ENCODE data around the gene MRPL38.
"Not testable (repeated sequence)": the region's sequence is repeated elsewhere in the genome, so short reads cannot be mapped to it uniquely, and the experiment has no call there.

The MRPL38 gene

DNA sequence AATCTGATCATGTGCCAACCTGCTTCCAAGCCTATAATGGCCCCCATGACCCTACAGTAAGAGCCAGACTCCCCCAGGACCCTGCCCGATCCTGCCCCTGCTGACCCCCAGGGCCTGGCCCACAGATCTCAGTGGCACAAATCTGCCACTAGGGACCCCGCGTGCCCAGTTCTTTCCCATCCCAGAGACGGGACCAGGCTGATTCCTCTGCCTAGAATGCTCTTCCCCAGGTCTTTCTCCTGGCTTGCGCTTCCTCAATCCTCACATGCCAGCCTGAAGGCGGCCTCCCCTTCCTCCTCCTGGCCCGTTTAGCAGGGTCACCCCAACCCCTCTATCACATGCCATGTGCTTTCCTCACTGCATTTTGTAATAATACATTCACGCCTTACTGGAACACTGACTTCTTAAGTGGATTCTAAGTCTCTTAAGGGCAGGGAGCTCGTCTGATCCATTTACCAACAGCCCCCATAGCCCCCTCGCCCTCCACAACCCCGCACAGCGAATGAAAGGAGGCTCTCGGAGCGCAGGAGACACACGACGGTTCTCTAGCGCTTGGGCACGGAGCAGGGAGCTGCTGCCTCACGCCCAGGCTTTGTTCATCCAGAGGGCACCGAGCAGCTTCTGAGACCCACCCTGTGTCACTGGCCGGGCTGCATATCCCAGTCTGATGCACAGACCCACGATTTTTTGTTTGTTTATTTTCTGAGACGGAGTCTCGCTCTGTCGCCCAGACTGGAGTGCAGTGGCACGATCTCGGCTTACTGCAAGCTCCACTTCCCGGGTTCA is 9.1 kb downstream of the MRPL38 start:
- no peak for DNase-seq

DNA sequence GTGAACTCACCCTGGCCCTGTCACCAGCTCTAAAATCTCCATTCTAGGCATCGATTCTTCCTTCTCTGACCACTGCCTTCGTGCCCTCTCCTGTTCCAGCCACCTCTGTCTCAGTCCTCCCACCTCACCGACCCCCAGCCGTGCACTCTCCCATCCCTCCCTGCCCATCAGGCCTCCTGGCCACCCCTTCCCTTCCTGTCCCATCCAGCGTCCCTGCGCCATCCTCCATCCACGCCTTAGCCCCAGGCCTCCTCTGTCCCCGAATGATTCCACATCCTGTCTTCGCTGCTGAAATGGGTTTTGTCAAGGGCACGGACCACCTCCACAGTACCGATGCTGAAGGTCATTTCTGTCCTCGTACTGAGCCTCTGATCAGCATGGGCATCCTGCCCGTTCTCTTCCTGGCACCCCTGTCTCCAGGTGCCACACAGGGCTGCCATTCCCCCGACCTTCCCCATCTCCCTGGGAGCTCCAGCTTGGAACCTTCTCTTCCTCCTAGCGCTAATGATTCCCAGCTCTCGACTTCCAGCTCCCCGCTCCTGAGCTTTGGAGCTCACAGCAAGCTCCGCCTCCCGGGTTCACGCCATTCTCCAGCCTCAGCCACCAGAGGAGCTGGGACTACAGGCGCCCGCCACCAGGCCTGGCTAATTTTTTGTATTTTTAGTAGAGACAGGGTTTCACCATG is 10.5 kb downstream of the MRPL38 start:
- no peak for DNase-seq

DNA sequence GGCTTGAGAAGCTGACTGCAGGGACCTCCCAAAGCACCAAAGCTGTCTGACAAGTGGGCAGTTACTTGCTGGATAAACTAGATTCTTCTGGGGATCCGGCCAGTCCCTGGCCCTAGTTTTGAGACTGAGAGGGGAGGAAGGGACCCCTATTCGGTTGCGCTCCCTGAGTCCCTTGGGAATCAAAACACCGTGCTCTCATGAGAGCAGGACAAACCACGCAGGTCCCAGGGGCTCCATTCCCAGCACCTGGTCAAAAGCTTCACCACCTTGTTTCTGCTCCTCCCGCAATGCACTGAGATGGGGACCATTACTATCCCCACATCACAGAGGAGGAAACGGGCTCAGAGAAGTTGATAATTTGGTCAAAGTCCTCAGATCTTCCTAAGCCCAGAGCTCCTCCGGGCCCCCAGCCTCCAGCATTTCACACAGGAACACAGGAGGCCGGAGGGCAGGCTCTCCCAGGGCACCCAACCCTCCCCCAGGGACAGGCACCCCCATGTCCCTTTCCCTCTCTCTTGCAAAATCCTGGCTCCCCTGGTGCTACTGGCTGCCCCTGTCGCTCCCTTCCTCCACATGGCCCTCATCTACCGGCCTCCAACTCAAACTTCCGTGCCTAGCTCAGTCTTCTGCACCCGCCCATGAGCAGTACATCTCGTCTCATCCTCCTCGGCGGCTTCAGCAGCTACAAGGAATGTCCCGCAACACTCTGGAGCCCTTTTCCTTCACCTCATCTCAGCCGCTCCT is 11.2 kb downstream of the MRPL38 start:
- DNase-seq: no peak

DNA sequence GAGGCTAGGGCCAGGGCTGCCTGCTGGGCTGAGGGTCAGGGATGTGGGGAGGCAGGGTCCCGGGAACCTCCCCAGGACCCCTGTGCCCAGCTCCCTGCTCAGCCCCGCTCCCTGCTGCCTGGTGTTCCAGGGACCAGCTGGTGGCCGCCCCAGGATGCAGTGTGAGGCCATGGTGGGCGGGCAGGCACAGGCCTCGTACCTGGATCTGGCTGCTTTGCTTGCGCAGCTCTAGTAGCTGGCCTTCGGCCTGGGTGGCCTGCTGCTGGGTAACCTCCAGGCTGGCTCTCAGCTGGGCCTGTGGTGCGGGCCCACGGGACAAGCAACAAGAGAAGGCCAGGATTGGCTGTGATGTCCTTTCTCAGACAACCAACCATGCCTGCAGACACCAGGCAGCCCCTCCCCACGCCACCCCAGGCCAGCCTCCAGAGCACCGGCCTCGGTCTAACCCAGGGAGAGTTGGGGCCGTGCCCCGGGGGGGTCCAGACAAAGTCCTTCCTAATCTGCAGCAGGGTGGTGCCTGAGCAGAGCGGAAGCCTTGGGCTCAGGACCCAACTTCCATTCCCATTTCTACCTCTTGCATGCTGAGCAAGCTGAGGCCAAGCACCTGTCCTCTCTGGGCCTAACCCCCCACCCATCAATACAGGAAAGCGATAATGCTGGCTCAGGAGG is 12.0 kb downstream of the MRPL38 start:
- DNase-seq: no peak

DNA sequence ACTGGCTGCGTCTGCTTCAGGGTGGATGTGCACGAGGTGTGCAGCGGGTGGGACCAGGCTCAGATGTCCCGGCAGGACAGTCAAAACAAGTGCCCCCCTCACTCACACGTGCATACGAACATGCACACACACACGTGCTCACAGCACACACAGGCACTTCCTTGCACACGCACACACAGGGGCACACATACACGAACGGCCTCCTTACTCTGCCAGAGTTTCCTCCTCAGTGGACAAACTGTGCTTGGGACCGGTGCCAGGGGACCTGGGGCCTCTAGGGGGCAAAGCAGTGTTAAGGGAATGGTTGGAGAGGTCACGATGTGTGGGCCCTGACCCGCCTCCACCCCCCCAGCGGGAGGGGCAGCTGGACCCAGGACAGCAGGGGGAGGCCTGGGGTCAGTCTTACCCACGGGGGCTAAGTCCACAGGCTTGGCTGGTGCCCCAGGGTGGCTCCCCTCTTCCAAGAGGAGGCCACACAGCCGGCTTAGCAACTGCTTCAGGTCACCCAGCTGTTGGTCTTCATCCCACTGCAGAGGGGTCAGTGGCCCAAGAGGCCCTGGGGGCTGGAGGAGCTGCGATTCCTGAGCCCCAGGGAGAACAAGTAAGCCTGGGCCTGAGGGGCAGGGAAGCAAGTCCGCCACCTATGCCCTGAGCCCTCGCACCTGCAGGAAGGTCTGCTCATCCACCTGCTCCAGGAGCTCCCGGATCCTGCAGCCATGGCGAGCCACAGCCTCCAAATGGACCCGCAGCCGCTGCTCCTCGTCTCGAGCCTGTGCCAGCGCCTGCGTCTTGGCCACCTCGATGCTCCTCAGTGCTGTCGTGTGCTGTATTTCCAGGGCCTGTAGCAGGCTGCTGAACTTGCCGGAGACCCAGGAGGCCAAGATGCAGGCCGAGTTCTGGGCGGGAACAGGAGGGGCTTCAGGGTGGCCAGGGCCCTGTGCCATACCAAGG is 12.8 kb downstream of the MRPL38 start:
- DNase-seq: no peak

DNA sequence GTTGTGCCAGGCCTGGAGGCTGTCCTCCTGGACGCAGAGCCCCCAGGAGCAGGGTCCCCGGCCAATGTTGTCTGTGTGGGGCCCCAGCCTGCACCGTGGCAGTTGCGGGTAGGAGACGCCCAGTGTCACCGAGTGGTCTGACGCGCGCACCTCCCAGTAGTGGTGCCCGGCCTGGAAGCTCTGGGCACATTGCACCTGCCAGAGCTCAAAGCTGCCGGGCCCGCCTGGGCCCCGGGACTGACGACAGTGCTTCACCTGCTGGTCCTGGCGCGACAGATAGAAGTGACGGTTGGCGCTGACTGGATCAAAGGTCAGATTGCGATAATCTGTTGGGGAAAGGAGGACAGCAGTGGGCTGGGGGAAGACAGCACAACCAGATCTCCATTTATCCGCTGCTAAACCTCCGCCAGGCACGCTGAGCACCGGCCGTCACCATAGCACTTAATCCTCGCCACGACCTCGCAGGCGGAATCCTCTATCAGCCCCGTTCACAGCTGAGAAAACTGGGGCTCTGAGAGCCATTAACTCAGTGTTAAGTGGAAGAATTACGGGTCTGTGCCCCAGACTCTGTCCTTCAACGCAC is 13.6 kb downstream of the MRPL38 start:
- no peak for DNase-seq

DNA sequence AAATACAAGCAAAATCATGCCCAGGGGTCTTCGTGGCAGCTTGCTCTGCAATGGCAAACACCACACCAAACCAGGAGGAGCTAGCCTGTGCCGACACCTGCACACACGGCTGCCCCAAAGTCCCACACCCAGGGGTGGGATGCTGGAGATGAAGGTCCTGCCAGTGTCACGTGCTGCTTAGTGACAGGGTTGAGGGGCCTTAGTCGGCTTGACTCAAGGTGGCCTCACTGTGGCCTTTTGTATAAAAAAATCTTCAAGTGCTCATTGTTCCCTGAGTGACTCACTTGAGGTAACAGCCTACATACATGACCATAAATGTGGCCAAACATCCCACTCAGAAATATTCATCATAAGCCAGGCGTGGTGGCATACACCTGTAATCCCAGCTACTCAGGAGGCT is 15.2 kb downstream of the MRPL38 start:
- DNase-seq: no peak

DNA sequence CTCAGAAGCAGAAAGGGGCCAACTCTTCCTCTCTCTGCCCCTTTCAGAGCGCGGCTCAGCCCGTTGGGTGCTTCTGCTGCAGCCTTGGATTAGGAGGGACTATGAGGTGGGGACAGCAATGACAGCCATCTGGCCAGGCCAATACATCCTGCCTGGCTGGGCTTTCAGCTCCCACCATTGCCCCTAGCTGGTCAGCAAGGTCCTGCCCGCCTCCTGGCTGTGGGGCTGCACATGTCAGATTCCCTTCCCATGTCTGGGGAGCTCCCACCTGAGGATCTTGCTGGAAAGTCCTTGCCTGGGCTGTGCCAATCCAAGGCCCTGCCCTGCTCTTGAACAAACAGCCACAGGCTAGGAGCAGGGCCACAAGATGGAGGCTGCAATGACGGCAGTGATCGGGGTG is 16.2 kb downstream of the MRPL38 start:
- no peak for DNase-seq

DNA sequence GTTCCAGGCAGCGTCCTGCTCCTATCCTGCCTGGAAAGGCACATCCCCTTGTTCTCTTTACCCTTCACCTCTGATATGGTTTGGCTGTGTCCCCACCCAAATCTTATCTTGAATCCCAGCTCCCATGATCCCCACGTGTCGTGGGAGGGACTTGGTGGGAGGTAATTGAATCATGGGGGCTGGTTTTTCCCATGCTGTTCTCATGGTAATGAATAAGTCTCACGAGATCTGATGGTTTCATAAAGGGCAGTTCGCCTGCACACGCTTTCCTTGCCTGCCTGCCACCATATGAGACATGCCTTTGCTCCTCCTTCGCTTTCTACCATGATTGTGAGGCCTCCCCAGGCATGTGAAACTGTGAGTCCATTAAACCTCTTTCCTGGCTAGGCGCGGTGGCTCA is 18.8 kb downstream of the MRPL38 start:
- not testable (repeated sequence) for DNase-seq

DNA sequence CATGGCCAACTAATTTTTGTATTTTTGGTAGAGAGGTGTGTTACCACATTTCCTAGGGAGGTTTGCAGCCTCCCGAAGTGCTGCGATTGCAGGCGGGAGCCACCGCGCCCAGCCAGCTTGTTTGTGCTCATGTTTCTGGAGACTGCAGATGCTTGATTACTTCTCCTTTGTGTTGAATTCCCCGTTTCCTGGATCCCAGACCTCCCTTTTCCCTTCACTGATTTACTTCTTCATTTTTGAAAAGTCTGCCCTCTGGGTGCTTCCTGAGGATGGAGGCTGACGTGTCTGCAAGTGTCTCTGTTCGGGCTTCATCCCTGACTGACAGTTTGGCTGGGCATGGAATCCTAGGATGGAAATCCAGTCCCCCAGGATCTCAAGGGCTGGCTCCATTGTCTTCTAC is 19.3 kb downstream of the MRPL38 start:
- DNase-seq: no peak

DNA sequence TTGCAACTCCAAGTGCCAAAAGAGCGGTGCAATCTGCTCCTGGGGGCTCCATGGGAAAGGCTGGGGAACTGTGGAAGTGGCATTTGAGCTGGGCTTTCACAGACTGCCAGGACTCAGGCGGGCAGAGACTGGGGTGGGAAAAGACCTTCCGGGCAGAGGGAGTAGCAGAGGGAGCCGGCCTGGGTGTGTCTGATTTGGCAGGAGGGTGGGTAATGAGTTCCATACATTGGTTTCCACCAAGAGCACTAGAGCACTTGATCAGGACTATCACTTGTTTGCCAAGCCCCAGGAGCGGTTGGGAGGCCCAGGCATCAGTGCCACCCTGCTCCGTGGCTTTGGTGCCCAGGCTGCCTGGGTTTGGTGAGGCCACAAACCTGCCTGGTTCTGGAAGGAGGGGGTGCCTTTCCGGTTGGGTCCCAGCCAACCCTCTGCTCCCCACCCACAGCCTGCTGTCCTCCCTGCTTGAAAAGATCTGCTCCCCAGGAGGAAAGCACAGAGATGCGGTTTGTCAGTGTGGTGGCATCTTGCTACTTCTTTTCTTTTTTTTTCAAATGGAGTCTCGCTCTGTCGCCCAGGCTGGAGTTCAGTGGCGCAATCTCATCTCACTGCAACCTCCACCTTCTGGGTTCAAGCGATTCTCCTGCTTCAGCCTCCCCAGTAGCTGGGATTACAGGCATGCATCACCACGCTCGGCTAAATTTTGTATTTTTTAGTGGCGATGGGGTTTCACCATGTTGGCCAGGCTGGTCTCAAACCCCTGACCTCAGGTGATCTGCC is 22.8 kb downstream of the MRPL38 start:
- no peak for DNase-seq

DNA sequence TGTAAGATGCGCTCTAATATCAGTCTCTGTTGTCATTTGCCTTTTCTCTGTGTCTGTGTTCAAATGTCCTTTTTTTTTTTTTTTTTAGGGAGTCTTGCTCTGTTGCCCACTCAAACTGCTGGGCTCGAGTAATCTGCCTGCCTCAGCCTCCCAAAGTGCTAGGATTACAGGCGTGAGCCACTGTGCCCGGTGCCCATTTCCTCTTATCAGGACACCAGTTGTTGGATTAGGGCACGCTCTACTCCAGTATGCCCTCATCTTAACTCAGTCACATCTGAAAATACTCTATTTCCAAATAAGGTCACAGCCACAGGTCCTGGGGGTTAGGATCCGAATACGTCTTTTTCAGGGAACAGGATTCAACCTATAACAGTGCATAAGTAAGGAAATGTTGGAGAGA is 24.4 kb downstream of the MRPL38 start:
- DNase-seq: no peak

DNA sequence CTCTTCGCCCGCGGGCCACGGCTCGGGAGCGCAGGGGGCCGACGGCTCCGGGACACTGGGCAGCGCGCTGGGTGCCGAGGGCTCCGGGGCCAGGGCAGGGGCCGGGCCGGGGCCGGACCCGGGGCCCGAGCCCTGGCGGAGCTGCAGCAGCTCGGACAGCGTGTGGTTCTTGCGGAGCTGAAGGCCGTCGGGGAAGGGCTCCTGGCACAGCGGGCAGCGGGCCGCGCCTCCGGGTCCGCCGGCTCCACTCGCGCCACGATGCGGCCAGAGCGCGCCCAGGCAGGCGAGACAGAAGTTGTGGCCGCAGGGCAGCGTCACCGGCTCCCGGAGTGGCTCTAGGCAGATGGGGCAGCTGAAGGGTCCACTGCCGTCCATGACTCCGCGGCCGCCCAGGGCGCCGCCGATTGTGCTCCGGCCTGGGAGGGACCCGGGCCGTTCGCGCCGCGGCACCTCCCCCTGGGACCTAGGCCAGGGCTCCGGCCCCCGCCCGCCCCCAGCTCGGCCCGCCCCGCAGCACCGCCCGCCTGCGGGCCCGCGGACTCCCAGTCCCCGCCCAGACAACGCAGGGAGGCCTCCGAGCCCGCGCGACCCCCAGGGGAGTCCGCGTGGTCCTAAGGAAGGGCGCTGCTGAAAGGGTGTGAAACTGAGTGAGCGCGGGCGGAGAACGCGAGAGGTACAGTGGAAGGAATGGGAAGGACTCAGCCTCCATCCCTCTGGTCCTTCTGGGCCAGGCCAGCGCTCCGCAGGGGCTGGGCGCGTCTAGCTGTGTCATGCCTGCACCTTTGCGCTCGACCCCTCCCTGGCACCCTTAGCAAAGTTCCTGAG is 26.3 kb downstream of the MRPL38 start, which contains the start of gene TRIM47:
Gene TRIM47, minus strand, starts transcription at position 408 of the 825 bp plus-strand sequence. Its CDS starts 33 bp downstream, at position 375.
- DNase-seq: no peak

DNA sequence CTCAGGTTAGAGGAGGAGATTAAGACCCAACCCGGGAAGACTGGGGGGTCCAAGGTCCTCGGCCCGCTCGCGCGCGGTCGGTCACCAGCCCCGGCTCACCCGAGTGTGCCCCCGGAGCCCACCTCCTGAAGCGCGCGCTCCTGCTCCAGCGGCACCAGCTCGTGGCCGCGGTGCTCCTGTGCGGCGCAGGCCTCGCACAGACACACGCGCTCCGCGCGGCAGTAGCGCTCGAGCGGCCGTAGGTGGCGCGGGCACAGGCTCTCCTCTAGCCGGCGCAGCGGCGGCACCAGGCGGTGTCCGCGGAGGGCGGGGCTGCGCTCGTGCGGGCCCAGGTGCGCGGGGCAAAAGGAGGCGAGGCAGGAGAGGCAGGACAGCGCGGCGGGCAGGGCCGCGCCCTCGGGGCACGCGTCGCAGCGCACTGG is 26.9 kb downstream of the MRPL38 start:
- DNase-seq: no peak

DNA sequence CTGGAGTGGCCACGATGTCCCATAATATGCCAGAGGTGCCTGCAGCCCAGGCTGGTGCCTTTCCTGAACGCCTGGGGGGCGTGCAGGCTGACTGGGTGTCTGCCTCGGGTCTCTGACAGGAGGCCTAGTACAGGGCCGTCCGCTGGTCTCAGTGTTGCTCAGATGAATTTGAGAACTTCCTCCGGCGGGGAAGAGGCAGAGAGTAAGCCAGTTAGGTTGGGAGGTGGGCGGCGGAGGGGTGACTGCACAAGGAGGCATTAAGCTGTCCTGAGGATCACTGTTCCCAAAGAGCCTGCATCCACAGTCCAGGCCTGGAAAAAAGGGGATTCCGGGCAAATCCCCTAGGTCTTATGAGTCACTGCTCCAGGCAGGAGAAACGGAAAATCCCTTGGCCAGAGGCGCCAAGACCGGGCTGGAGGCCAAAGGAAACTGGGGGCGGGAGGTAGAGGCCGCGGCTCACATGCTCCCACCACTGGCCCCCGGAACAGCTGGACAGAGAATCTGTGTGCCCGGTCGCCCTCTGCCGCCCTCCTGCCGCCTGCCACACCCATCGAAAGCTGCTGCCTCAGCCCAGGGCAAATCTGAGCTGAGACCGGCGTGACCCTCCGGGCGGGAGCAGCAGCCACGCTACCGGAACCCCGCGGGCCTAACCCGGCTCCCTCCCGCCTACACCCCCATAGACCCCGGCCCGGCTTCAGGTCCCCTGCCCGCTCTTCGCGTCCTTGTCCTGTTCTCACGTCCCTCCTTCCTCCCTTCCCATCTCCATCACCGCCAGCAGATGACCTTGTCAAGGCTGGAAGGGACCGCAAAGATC is 27.5 kb downstream of the MRPL38 start:
- peak; percentile 56 for DNase-seq

DNA sequence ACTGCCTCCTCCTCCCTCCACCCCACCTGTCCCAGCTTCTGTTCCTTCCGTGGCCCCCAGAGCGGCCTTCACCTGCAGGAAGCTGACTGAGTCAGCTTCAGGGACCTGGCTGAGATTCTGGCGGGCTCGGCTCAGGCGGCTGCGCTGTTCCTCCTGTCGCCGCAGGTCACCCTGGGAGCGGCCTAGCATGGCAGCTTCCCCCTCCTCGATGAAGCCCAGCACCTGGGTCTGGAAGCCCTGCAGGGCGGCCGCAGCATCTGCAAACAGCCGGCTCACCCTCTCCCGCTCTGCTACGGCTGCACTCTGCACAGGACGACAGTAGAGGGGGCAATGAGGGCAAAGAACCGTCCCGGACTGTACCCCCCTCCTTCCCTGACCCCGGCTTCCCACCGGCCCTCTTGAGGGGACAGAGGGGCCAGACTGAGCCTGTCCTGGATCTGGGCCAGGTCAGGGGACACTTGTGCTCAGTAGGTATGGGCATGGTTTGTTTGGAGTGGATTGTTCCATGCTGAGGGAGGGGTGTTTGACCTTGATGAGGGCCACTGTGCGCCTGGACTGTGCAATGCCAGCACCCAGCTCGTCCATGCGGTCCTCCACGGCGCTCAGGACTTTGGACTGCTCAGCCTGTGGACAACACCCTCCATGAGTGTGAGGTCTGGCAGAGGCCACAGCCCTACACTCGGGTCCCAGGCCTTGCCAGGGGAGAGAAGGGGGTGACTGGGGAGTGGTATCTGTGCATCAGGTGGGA is 28.3 kb downstream of the MRPL38 start:
- DNase-seq: no peak

DNA sequence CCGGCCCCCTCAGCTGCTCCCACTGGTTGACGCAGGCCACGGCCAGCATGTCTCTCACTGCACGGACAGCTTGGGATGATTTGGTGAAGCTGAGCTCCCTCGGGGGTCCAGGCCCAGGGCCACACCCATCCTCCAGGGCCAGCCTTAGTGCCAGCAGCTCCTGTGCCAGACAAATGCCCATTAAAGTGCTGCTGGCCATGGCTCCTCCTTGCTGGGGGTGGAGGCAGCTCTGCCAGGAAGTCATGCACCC is 28.8 kb downstream of the MRPL38 start:
- peak; percentile 72 for DNase-seq

DNA sequence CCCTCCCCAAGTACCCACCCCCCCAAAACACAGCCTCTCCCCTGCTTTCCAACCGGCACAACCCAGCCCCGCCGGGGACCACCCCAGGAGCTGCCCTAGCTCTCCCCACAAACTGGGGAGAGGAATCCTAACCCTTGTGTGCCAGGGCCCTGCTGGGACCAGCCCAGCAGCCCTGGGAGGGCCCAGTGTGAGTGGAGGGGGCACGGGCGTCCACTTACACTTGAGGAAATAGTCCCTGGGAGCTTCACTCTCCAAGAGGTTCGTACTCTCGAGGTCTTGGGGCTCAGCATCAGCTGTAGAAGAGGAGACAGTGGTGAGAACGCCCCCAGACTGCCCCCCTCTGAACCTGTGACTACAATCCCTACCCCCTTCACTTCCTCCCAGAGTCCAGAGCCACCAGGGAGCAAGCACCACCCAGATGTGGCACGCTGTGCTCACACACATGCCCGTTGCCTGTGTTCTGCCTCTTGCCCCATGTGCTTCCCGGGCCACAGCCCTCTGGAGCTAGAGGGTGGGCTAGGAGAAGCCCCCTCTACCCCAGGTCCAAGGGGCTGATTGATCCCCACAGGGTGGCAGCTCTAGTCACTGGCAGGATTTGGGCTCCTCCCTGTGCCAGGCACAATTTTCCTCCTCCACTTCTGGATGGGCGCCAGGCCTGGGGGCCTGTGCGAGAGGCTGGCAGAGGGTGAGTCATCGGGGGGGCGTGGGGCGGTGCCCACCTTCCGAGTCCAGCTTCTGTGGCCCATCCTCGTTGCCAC is 29.3 kb downstream of the MRPL38 start:
- peak; percentile 72 for DNase-seq
